GM21529 (cell line): ENCODE data around the gene CCNQ.

ENCODE experiments used
- ATAC-seq: cut with Tn5 transposase; IDR thresholded peaks from one replicate; pipeline ENCODE4 v1.9.1; 2021; ENCODE audit not compliant: unreplicated experiment

CCNQ gene

DNA sequence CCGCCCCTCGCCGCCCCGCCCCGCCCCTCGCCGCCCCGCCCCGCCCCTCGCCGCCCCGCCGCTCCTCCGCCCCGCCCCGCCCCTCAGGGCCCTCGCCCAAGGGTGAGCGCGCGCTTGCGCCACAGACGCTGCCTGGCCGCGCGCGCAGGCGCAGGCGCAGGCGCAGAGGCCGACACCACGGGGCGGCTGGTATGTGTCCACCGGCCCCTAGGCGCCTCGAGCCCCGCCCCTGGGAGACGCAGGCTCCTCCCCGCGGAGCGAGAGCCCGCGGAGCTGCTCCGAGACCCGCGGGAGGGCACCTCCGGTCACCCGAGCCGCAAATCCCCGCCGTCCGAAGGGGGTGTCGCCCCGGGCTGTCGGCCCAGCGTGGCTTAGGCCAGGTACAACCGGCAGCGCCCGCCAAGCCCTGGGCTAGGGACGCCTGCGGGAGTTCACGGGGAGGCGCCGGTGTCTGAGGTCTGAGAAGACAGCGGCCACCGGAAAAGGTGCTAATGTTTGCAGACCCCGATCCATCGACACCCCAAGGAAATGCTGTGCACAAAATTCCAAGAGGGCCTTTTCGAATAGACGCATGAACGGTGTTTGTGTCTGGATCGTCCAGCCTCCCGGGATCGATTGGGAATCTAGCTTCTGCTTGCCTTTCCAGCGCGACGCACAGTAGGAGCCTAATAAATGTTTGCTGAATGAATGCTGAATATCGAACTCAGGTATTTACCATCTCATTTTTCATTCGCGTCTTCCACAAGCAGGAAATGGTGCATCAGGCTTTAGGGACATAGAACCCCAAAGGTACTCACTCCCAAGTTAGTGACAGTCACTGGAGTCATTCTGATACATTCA, 473 bp upstream of the CCNQ start:
- ATAC-seq = peak; percentile 80

DNA sequence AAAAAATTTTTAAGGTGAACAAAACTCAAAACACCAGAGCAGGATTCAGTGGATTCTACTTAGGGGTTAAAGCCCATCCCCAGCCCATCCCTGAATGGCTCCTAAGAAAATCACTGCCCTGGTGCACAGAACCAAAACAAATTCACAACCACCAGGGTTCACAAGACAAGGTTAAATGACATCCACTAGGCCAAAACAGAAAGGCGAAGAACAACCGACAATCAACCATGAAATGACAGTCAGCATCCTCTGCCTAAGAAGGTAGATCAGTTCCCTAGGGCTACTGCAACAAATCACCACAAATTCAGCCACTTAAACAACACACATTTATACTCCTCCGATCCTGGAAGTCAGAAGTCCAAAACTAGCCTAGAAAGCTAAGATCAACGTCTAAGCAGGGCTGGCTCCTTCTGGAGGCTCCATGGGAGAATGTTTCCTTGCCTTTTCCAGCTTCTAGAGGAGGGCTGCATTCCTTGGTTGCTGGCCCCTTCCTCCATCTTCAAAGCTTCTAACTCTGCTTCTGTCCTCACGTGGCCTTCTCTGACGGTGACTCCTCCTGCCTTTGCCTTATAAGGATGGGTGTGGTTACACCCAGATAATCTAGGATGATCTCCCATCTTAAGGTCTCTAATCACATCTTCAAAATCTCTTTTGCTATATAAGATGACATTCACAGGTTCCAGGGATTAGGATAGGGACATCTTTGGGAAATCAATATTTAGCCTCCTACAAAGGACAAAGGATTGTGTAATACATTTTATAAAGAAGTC, 1.8 kb downstream of the CCNQ start:
- no peak for ATAC-seq

DNA sequence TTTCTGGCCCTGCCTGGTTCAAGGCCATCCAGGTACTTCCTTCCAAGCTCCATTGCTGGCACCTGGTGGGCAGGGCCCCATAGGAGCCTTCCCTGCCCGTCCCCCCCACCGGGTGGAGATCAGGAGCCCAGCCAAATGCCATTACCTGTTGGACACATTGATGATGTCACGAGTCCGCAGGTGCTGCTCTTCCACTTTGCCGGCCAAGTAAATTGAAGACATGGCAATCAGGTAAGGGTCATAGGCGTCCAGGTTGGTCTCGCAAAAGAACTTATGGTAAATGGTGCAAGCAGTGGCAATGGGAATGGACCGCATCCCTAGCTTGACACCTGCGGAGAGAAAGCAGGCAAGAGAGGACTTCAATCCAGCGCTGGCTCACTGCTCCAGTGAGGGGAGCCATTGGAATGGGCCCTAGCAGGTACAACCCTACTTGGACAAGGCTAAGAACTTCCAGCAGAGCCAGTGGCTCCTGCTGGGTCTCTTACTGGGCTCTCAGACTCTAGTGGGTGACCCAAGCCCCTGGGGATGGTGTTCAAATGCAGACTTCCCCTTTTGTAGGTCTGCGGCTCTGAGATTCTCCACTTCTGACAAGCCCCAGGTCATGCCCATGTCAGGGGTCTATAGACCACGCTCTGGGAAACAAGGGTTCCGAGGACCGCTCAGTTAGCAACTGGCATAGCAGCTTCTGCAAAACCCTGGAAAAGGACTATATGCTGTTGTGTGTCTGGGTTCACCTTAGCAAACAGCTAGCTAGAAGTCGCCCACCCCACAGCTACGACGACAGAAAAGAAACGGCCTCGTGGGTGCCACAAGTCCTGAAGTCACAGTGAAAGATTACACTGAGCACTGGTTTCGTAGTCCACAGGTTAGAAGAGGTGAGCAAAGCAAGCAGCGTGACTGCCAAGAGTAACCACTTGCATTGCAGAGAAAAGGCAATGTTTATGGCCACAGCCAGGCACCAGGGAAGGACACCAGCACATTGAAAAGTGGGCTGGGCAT, 2.8 kb downstream of the CCNQ start:
- ATAC-seq = no peak

DNA sequence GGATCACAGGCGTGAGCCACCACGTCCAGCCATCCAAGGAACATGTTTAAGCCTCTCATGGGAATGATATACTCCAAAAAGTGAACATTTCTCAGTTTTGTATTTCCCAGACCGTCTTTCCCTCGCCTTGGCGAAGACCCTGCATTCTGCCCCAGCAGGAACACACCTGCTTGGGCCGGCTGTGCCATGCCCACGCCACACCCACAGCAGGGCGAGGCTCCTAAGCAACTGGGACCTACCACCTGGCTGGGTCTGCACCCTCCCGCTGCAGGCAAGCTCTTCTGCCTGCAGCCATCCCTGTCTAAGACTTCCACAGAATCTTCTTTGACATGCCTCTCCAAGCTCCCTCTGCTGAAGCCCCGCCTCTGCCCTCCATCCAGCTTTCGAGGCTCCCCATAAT, 3.6 kb downstream of the CCNQ start:
- no peak for ATAC-seq

DNA sequence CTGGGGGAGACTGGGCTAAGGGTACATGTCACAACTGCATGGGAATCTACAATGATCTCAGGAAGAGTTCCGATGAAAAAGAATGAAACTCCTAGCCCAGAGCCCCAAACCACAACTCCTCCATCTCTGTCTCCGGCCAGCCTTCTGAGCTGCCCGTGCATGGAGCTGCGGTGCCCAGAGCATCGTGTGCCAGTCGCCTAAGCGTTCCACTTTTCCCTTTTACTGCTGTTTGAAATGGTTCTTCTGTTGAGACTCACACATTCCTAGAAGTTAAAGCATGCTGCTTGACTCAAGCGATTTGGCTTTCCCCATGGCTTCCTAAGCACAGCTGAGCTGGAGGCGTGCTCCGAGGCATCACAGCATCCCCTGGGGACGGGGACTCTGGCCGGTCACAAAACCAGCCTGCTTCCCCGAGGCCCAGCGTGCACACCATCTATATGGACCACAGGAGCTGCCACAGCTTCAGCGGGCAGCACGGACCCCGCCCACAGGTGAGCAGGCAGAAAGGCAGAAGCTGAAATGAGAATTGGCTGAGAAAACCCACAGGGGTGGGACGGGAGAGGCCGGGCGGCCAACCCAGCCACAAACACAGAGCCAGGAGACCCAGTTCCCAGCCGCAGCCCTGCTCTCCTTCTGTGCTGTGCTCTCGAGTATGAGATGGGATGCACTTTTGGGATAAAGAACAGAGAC, 5.0 kb downstream of the CCNQ start:
- ATAC-seq = no peak

DNA sequence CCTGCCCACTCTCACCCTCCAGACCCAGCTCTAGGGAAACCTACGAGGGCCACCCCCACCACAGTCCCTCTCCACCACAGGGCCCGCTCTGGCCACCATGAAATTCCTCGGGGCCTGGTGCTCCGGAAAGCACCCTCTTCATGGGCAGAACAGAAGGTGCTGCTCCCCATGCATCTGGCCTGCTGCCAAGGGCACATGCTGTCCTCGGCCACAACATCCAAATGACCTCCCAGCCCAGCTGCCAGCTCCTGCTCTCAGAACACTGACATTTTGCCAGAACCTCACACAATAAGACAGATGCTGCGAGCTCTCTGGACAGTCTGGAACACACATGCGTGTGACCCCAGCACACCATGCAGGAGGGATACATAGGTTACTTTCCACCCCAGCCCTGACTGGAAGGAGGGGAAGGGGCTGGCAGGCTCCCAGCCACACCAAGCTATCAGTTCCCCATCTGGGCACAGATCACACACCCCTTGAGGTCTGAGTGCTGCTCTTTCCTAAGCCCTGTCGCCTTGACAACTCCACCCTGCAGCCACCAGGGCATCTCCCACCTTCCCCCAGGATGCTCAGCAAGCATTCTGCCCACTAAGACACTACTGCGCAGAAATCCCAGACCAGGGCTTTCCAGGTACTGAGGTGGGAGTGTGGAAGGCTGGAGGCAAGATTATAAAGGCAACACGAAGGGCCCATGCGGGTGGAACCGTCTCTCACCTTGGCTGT, 5.8 kb downstream of the CCNQ start:
- ATAC-seq = no peak

DNA sequence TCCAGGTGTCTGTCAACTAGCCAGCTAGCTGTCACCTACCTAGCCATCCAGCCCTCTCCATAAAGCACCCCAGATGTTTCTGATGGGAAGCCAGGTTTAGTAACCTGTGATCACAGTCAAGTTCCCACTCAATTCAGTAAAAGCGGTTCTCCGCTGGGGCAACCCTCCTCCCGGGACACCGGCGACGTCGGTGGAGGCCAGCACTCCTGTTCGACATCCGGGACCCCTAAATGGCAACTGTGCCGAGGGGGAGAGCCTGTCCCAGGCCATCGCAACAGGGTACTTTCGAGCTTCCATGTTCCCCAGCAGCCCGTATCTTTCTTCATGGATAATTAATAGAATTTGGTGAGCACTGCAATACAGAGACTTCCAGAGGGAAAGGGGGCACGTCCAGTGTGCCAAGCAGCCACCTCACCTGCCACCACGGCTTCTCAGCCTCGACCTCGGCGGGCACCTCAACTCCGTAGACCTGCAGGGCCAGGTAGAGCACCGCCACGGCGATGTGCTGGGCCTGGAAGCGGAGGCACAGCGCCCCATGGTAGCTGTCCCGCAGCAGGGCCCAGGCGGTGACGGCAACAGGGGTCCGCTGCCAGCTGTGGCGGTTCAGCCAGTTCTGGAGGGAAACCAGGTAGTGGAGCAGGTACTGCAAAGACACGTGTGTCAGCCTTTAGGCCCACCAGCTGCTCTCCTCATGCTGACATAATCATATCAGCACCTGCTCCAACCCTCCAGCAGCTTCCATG, 6.7 kb downstream of the CCNQ start:
- no peak for ATAC-seq

DNA sequence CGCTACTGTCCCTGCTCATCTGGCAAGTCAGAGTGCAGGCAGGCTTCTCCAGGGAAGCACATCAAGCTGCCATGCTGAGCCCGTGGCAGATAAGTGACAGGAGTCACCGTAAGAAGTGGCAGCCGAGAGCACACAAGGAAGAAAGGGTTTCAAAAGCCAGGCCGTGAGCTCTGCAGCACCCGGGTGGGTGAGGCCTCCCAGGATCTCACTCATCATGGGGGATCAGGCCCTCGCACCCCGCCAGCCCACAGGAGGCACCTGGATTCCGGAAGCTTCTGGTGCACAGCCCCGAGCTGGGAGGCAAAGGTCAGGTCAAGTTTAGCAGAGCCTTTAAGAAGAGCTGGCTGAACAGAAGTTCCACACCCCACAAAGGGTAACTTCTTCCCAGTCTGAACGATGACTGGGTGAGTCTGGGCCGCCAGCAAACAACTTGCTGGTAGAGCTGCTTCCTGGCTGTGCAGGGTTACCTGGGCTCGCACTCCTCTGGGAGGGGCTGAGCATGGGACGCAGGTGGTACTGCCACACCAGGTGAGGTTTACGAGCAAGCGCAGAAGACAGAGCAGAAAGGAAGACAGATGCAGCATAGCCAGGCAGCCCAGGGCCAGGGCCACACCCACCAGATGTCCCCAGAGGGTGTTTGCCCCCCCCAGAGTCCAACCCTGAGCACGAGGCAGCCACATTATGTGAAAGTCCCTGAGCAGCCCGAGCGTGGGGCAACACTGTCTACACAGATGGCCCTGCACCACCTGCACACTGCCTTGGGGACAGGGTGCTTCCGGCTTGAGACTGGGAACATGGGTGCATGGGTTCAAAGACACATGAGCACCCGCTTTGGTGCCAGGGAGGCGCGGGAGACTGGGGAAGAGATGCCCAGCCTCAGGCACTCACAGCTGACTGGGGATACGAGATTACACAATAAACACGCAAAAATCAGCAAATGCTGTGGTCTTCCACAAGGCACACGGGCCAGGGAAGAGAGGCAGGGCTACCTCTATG, 7.7 kb downstream of the CCNQ start:
- ATAC-seq = no peak

DNA sequence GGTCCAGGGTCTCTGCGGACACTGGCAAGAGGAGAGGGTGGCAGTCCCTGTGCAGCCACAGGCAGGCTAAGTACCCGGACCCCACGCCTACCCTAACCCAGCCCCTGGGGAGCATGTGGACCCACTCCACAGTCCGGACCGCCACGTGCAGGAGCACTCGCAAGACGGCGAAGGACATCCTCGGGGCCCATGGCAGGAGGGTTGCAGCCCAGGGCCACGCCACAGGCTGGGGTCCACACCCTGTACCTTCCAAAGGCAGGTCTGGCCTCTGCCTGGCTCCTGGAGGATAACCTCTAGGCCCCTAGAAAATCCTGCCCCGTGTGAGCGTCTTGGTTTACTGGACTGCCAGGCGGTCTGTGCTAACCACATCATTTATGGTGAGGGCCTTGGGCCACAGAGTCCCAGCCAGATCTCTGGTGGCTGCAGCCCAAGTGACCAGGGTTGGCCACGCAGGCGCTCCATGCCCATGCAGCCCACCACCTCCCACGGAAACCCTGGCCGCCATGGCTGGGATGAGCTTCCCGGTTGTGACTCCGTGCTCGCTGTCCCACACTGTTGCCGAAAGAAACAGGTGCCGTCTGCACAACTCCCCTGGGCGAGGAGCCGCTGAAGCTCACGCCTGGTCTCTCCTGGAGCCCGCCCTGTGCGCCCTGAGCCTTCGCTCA, 10.0 kb downstream of the CCNQ start:
- no peak for ATAC-seq

DNA sequence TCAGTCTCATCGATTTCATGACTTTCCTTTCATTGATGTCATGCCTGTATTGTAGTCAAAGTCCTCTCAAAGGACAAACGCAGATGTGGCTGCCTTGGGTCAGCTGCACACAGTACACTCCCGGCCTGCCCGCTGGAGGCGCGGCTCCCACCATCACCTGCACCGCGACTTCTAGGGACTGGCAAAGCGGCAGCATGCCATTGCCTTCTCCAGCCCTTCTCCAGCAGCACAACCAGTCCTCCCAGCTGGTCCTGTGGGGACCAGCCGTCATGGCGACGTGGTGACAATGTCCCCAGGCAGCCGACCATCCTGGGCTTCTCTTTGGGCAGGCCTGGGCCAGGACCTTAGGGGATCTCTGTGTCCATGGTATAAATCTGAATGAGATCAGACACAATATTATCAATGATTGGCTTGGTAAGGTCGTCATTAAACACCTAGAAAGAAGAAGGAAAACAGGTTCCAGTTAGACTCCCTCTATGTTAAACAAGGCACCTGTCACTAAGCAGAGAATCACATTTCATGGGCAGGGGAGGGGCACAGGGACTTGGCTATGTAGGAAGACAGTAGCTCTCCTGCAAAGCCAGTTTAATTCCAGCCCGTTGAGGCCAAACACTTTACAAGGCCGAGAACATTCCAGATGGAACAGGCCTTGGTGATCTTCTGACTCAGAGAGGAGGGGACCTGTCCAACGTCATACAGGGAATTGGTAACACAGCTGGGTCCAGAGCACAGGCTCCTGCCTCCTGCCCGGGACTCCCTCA, 10.7 kb downstream of the CCNQ start:
- ATAC-seq = no peak

DNA sequence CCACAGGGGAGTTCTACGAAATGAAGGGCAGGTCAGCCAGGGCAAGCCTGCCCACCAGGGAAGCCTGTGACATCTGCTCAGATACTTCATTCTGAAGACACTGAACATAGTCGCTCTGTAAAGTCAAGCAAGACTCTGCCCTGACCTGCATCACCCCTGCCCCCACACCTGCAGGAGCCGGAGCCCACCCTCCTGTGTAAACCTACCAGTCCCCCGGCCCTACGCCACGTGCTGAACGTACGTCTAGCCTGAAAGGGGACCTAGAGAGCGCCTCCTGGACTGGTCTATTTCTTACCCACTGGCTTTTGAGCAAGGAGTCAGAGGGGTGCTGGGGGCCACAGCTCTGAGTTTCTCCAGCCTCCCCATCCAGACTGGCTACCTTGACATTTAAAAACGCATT, 11.6 kb downstream of the CCNQ start:
- no peak for ATAC-seq

DNA sequence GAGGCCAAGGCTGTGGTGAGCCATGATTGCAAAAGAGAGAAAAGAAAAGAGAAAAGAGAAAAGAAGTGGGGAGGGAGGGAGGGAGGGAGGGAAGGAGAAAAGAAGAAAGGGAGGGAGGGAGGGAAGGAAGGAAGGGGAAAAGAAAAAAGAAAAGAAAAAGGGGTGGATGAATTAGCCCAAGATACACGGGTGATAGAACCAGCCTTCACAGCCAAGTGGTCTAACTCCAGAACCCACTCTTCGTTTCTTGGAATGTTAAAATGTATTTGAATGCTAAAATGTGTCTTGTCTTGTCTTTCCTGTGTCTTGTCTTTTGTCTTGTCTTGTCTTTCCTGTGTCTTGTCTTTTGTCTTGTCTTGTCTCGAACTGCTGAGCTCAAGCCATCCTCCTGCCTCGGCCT, 13.1 kb downstream of the CCNQ start:
- no peak for ATAC-seq

DNA sequence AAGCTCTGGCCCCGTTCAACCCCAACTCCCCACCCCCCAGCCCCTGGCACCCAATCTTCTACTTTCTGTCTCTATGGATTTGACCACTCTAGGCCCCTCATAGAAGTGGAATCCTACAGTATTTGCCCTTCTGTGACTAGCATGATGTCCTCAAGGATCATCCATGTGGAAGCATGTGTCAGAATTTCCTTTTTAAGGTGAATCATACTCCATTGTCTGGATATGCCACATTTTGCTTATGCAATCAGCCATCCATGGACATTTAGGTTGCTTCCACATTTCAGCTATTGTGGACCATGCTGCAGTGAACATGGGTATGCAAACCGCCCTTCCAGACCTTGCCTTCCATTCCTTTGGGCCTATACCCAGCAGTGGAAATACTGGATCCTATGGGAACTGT, 15.5 kb downstream of the CCNQ start:
- no peak for ATAC-seq

DNA sequence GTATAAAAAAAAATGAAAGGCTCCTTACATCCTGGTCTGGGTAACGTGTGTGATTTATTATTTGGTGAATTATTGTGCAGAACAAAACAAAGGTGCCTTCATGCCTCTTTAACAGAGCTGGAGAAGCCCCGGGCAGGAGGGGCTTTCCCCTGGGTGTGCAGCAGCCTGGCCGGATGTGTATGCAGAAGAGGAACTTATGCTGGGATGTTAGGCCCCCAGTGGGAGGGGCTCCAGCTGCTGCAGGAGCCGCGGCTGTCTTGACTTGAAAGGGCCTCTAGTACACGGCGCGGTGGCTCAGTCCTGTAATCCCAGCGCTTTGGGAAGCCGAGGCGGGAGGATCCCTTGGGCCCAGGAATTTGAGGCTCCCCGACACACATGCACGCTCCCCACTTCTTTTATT, 16.0 kb downstream of the CCNQ start:
- peak; percentile 100 for ATAC-seq

DNA sequence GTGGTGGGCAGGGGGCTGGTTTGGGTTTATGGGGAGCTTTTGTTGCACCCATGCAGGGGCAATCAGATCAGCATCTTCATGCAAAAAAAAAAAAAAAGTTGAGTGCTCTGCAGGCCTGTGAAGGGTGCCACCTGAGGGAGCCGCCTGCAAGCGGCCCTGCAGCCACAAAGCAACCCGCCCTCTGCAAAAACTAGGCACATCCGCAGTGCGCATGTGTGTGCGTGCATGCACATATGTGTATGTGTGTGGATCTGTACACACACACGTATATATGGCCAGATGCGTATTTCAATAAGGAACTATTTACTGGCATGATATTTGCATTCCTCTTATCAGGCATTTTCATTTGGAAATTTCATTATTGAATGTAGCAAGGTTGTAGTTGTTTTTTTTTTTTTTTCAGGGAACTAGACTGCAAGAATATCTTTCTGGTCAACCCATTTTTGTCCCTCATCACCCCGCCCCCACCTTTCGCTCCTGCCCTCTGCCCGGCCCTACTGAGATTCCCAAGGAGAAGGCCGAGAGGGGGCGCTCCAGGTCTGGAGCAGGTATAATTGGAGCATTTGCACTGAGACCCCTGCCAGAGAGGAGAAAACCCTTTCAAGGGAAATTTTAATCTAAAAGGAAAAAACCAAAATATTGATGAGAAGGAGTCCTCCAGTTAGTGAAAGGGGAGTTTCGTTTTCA, 18.1 kb downstream of the CCNQ start:
- ATAC-seq = no peak

DNA sequence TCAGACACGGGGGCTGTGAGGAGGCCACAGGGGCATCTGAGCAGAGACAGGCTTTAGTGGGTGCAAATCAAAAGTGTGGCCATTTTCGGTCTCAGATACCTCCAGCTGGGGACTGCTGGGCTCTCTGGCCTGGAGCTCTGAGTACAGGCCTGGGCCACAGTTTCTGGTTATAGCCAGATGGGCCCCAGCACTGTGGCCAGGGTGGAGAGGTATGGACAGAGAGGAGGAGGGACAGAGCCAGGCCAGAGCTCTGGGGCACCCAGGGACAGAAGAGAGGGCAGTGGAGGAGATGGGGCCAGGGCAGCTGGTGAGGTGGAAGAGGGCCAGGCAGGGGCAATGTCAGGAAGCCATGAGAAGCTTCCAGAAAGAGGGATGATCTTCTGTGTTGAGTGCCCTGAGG, 20.1 kb downstream of the CCNQ start:
- ATAC-seq = no peak
